NCI-H345 treated with DMSO at 0.1 percent for 48 hours (cell line): ENCODE measurements around the gene EID1.
"Not testable (repeated sequence)": the region's sequence is repeated elsewhere in the genome, so short reads cannot be mapped to it uniquely, and the experiment has no call there.

Experiments
- DNase-seq: peaks from one replicate; lab custom pipeline; 2025; ENCODE audit not compliant: unreplicated experiment; lab: John Stamatoyannopoulos, UW

The EID1 gene

DNA sequence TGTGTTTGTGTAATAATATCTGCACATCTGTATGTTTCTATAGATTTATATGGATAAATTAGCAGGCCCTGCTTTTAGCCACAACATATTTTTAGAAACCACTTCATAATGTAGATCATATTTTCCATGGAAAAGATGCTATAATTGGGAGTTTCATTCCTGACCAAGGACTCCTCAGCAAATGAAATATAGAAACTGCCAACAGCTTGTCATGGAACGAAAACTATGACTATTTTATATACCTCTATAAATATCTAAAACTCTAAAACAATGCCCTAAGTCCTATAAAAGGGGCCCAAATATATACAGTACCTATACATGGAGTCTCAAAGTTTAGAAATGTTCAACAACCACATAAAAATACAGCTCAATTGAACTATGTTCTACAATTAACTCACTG, 27.9 kb downstream of the EID1 start:
- DNase-seq, result no peak

DNA sequence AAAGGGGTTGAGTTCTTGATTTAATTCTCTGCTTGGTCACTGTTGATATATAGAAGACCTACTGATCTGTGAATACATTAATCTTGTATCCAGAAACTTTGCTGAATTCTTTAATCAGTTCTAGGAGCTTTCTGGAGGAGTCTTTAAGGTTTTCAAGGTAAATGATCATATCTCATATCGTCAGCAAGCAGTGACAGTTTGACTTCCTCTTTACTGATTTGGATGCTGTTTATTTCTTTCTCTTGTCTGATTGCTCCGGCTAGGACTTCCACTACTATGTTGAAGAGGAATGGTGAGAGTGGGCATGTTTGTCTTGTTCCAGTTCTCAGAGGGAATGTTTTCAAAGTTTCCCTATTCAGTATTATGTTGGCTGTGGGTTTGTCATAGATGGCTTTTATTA, 31.4 kb downstream of the EID1 start:
- DNase-seq, result not testable (repeated sequence)

DNA sequence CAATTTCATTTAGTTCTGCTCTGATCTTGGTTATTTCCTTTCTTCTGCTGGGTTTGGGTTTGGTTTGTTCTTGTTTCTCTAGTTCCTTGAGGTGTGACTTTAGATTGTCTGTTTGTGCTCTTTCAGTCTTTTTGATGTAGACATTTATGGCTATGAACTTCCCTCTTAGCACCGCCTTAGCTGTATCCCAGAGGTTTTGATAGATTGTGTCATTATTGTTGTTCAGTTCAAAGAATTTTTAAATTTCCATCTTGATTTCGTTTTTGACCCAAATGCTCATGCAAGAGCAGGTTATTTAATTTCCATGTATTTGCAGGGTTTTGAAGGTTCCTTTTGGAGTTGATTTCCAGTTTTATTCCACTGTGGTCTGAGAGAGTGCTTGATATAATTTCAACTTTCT, 32.6 kb downstream of the EID1 start:
- not testable (repeated sequence) for DNase-seq

DNA sequence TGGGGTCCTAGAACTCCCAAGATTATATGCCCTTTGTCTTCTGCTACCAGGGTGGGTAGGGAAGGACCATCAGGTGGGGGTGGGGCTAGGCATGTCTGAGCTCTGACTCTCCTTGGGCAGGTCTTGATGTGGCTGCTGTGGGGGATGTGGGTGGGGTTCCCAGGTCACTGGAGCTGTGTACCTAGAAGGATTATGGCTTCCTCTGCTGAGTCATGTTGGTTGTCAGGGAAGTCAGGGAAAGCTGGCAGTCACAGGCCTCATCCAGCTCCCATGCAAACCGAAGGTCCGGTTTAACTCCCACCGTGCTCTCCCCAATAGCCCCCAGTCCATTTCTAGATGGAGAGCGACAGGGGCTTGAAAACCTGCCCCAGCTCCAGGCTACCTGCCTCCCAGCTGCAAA, 35.2 kb downstream of the EID1 start:
- no peak for DNase-seq

DNA sequence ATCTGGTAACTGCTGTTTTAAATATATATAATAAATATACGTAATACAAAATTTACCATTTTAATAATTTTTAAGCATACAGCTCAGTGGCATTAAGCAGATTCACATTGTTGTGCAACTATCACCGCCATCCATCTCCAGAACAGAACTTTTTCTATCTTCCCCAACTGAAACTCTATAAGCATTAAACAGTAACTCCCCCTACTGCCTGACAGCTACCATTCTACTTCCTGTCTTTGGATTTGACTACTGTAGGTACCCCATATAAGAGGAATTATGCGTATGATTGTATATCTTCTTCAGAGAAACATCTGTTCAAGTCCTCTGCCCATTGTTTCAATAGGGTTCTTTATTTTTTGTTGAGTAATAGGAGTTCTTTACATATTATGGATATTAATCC, 36.8 kb downstream of the EID1 start:
- no peak for DNase-seq

DNA sequence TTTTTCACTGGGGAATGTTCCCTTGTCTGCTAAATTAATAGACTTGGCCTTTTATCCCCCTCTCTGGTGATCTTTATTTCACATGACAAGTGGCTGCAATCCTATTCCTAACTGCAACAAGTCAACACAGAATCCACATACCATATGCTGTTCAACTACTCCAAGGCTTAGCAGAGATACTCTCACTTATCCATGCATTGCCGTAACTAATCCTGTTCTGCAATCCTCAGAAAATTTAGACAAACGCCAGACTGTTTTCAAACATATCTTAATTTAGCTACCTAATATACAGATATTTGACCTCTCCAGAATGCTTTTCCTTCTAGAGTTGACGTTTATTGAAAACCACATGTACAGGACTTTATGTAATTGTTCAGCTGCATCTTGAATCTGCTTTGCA, 37.9 kb downstream of the EID1 start:
- no peak for DNase-seq

DNA sequence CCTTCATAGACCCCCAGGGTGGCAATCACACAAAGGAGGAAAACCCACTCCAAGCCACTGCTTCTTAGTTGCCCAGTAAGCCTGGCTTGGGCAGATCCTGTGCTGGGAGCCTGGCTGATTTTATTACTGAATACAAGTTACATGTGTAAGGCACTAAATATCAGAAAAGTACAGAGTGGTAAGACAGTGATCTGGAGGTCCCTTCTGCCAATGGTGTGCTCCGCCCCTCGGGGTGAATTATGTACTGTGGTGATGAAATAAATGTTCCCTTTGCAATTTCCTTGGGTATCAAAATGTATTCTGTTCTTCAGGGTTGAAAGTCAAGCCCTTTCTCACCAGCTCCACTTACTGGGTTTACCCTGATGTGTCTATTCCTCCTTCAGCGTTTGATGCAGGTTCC, 38.8 kb downstream of the EID1 start:
- DNase-seq, result no peak

DNA sequence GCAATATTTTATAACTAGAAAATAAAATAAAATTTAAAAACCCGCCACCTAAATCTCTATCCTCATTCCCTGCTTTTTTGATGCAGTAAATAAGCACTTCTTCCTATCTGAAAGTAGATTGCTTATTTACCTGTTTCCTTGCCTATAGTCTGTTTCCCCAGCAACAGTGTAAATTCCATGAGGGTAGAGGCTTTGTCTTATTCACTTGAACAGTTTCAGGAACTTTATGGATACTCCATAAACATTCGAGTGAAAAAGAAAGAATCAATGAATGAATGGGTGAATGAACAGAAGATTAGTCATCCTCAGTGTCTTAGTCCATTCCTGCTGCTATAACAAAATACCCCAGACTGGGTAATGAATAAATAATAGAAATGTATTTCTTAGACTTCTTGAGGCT, 44.1 kb downstream of the EID1 start:
- no peak for DNase-seq

DNA sequence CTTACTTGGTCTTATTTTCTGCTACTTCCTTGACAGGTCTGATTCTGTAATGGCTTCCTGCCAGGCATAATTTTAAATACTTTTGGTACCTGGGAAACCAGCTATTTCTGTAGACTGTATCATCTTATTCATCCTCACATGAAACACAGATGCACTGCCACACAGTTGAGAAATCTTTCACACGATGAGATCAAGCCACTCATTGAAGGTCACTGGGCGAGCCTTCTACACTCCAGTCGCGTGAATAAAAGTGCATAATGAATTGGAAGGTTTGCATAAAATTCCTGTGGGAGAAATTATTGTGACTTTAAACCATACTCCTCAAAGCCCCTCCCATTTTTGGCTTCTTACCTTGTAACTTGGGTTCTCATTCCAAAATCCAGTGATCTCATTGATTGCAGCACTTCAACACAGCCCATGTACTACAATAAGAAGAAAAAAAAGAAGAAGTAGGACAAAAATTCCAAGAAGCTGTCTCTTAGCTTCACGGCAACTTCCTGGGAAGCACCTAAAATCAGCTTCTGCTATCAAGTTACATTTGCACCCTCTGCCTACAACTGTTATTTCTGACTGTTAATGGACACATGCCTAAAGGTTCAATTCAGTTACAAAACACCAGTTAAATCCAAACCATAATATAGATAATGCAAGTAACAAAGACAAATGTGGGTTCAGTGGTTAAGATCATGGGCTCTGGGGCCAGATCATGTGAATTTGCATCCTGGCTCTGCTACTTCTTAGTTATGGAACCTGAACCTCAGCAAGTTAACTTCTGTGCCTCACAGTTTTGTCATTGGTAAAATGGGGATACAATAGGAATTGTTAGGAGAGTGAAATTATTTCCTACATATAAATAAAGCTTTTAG, 46.8 kb downstream of the EID1 start:
- DNase-seq, result no peak

DNA sequence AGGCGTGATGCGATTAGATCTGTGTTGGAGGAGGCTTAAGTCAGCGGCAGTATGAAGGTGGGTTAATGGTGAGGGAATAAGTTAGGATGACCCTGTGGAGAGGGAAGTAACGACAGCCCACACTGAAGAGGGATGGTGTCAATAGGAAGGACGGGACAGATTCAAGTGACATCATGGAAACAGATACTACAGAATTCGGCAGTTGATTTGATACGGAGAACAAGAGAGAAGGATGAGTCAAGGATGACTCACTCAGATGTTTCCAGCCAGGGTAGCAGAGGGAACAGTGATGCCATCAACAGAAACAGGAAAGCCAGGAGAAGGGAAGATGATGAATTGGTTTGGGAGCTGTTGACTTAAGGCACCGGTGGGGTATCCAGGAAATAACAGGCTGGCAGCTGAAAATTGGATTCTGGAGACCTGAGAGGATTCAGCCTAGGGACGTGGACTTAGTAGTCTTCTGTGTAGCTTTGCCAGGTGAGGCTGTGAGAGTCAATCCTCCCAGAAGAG, 47.8 kb downstream of the EID1 start:
- DNase-seq, result no peak

DNA sequence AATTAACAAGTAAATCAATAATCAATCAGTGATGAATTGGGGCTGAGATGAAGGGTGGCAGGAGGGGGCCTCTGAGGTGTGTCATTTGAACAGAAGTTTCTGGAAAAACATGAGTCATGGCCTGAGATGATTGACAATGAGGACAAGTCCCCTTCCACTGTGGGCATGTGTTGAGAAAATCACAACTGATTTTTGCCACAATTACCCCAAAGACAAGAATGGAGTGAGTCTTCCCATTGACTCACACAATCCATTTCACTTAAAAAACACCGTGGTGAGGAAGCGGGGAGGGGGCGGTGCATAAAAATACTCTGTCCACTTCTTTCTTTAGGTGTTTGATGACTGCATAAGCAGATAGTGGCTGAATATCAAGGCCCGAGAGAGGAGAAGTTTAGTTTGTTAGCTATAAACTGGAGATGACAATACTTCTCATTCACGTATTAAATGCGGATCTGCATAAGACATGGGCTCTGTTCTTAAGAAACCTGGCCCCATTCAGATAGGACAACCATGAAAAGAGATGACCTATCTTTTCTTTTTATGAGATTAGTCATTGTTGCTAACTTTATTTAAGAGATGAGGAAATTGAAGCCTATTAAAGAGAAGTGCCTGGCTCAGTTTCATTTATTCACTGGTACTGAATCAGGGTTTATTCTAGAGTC, 51.1 kb downstream of the EID1 start:
- DNase-seq, result no peak

DNA sequence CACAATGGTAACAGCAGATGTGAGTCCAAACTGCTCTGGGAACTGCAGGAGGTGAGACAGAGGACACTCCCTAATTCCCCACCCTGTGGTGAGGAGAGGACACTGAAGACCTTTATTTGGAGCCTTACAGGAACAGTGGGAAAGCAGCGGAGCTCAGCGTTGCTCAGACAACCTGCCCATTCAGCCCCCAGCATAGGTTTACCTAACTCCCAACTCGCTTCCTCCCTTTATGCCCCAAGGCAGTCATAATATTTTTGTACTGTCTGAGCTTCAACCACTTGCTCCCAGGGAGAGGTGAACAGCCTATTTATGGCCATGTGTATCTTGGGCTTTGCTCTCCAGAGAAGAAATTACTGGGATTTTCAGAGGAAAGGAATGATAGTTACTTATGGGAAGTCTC, 51.7 kb downstream of the EID1 start:
- no peak for DNase-seq
